NCI-H2227 treated with DMSO at 0.1 percent for 48 hours (cell line): ENCODE results near the gene ADGB.
"Not testable (repeated sequence)": the region's sequence is repeated elsewhere in the genome, so short reads cannot be mapped to it uniquely, and the experiment has no call there.

Experiments used
- DNase-seq: peaks from one replicate; lab custom pipeline; 2025; lab: John Stamatoyannopoulos, UW

ADGB gene

GRCh38 chr6:146768722-146769121 lies 169.9 kb downstream of the ADGB start:
- DNase-seq = no peak

GRCh38 chr6:146770275-146770964 lies 171.6 kb downstream of the ADGB start:
- DNase-seq = no peak

DNA sequence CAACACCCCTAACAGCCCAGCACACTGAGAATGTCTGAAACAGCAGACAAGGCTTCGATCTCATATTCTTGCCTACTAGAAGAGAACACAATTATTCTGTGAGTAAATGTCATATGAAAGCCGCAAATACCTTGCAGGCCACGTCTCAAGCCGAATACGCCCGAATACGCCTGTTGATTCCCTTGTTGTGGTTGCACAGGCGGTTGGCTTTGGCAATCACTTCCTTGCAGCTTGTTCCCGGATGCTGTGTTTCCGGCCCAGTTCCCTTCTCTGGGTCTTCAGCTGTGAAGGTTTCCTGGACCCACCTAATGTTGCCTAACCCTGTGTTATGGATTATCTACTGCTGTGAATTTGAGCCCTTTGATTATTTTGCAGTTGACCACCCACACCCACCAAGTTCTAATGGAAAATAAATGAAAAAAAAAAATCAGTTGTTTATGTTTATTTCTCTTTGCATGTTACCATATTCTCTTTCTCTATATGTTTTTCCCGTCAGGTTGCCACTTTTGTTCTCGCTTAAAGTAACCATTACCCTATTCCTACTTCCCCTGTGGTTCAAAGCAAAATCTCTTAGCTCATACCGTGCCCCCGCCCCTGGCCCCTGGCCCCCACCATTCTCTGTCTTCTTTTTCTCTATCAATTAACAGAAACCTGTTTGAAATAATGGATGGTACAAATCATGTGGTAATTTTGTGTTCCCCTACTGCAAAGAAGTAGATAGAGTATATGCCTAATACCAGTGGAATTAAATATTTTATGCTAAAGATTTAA lies 172.4 kb downstream of the ADGB start:
- DNase-seq = no peak

DNA sequence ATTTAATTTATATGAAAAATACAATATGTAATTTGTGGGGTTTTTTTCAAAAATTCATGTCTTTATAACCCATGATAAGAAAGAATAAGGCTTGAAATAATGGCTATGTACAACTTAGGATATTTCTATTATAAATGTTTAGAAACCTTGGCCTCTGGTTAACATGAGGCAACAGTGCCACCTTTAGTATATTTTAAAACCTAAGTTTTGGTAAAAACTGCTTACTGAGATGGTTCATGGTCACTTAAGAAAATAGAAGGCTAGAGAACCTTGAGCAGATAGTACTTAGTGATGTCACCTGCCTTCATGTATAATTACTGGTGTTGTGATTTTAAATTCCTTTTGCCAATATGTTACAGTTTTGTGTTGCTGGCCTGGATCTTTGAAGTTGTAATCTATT lies 176.4 kb downstream of the ADGB start:
- DNase-seq = no peak

GRCh38 chr6:146781836-146782235 lies 183.1 kb downstream of the ADGB start:
- DNase-seq = no peak

GRCh38 chr6:146785001-146785585 lies 186.3 kb downstream of the ADGB start:
- peak; percentile 4 for DNase-seq

DNA sequence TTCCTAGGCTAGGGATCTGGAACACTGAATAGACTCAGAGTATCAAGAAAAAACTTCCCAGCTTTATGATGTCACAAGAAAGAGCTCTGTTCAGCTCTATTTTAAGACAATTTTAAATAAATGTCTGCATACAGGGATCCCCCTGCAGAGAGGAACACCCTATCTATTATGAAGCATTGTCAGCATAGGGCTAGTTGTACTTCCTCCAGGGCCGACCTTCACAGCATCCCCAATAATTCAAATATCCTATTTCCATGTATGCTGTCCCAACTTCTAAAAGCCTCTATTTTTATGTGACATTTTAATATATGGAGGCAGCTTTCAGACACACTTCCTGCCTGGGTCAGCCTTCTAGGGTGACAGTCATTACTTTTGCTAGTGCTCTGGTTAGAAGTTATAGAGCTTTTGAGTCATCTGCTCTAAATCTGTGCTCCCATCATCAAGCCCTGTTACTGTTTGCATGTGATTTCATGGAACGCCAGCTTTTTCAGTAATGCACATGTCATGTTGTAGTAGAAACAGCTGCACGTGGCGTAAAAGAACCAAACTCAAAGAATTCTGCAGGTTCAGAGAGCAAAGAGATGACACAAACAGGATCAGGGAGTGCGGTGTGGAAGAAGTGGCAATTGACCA lies 189.2 kb downstream of the ADGB start:
- DNase-seq = no peak

- DNase-seq = no peak
These were observed 191.9 kb downstream of the ADGB start for GRCh38 chr6:146790561-146791091.

GRCh38 chr6:146791930-146792329 lies 193.2 kb downstream of the ADGB start:
- no peak for DNase-seq

GRCh38 chr6:146793218-146793617 lies 194.4 kb downstream of the ADGB start:
- not testable (repeated sequence) for DNase-seq

DNA sequence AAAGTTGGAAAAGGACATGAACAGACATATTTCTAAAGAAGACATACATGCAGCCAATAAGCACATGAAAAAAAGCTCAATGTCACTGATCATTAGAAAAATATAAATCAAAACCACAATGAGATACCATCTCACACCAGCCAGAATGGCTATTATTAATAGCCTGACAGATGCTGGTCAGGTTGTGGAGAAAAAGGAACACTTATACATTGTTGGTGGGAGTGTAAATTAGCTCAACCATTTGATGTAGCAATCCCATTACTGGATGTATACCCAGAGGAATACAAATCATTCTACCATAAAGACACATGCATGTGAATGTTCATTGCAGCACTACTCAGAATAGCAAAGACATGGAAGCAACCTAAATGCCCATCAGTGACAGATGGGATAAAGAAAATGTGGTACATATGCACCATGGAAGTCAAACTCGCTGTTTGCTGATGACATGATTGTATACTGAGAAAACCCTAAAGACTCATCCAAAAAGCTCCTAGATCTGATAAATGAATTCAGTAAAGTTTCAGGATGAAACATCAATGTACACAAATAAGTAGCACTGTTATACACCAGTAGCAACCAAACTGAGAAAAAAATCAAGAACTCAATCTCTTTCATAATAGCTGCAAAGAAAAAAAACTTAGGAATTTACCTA lies 196.8 kb downstream of the ADGB start:
- no peak for DNase-seq

DNA sequence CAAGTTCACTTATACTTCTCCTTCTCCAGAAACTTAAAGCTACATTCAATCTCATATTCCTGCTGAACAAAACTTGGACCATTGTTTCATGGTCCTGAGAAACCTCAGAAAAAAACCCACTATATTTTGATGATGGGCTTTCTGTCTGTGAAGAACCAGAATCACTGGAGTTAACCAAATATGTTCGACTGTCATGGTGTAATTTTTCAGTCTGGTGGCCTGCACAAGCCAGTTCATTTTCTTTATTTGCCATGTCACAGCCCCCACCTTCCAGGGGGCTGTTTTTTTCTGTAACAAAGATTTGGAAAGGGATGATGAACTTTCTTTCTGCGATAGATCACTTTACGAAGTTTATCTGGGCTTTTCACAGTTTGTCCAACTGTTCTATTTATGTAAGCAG lies 204.4 kb downstream of the ADGB start:
- not testable (repeated sequence) for DNase-seq

DNA sequence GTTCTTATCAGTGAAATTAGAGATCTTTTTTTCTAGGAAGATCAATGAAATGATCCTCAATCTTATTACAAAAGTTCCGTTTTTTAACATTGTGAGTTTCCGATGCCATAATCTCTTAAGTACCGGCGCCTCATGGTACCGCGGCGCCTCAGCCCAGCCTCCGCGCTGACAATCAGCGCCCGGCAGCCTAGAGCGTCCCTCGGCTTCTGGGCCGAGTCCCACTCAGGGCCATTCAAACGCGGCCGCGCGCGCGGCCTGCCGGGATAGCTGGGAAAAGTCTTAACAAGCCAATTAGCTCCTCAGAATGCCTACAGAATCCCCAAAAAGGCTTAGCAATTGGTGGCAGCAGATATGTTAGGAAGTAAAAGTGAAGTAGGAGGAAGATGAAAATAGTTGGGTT lies 204.8 kb downstream of the ADGB start:
- peak; percentile 24 for DNase-seq

GRCh38 chr6:146805546-146806325 lies 207.0 kb downstream of the ADGB start:
- DNase-seq = no peak

DNA sequence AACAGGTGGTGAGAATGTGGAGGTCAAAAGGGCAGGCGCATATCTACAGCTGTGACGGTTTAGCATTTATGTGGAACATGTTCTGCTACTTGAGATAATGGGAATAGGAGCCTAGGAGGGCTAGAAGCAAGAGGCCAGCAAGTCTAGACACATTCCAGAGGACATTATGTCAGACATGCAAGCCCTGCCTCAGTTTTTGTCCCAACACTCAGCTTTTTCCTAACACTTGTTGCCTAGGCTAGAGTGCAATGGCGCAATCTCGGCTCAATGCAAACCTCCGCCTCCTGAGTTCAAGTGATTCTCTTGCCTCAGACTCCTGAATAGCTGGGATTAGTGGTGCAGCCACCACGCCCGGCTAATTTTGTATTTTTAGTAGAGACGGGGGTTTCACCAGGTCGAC lies 210.2 kb downstream of the ADGB start:
- DNase-seq = not testable (repeated sequence)

GRCh38 chr6:146812811-146813321 lies 214.1 kb downstream of the ADGB start:
- not testable (repeated sequence) for DNase-seq

GRCh38 chr6:146813554-146813953 lies 214.8 kb downstream of the ADGB start:
- DNase-seq = no peak

DNA sequence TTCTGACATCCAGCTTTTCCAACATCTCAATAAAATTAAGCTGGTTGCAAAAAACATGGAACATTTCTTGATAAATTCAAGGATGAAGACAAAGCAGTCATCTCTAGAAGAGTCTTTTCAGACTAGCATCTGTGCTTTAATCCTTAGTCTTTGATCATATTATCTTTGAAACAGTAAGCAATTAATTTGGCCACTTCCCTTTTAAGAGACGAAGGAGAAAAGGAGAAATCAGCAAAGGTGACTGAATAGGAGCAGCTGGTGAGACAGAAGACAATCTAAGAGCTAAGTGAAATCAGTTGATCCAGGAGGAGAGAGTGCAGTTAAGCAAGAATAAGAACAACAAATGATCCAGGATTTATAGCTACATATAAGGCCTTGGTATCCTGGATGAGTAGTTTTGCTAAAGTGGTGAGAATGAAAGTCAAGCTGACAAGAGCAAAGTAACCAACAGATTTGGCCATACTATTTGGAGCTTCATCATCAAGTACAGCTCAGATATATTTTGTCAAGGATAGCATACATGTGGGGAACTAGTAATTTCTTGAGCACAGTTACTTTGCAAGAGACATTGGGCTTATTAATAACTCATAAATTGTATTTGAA lies 215.5 kb downstream of the ADGB start:
- DNase-seq = no peak

DNA sequence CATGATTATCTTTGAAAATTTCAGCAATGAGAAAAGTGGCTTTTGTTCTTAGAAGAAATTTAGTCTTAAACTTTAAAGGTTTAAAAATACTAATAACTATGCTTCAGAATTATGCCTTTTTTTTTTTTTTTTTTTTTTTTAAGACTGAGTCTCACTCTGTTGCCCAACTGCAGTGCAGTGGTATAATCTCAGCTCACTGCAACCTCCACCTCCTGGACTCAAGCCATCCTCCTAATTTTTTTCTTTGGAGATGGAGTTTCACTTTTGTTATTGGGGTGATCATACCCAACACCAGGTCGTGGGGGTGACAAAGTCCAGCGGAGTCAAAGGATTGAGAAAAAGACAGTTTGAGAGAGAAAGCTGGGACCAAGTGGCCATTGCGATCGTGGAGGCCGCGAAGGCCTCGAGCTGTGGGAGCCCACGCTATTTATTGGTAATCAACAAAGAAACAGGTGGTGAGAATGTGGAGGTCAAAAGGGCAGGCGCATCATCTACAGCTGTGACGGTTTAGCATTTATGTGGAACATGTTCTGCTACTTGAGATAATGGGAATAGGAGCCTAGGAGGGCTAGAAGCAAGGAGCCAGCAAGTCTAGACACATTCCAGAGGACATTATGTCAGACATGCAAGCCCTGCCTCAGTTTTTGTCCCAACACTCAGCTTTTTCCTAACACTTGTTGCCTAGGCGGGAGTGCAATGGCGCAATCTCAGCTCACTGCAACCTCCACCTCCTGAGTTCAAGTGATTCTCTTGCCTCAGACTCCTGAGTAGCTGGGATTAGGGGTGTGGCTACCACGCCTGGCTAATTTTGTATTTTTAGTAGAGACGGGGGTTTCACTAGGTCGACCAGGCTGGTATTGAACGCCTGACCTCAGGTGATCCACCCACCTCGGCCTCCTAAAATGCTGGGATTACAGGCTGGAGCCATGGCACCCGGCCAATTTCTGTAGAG lies 217.0 kb downstream of the ADGB start:
- DNase-seq = not testable (repeated sequence)
